Uterus (tissue), 2 donors: Measurements from ENCODE around the gene LRCH4.

Experiments
- CTCF ChIP-seq, 4 experiments: fragments of 200-600 bp in 2 of 4; fragments of 450-650 bp in 2 of 4; sonication (generic) in 2 of 4; IDR thresholded peaks; one replicate each; pipeline ENCODE4 v1.5.1; 2016 to 2019; ENCODE audit warnings: antibody characterized with exemption in 4 of 4, mild to moderate bottlenecking in 2 of 4, moderate library complexity in 1 of 4
- POLR2A ChIP-seq, 2 donors: fragments of 450-650 bp; IDR thresholded peaks; one replicate each; pipeline ENCODE4 v1.6.1; 2016; ENCODE audit warnings: antibody characterized with exemption in 2 of 2, mild to moderate bottlenecking in 1 of 2, moderate library complexity in 1 of 2

- TF ChIP-seq CTCF (IDR thresholded peaks at IDR 0.05) (no peak), POLR2A (IDR thresholded peaks at IDR 0.05) (no peak)
Observed at GRCh38 chr7:100572281-100572948, 13.5 kb downstream of the LRCH4 start.
